ENCODE results near the gene APOBEC3B. TPM values are rescaled to one million over a fixed set of nuclear protein-coding genes. Genes with fewer than 3 reads are reported as not detected.
A peak's percentile ranks its signal among the peaks of the same experiment; 100 is the strongest.

The APOBEC3B gene
- 10 to 100 TPM in 2 of 4 donors, 1 to 10 TPM in 1, not detected in 1; 7.8 to 15.3 (median 10.9) TPM for total RNA-seq

DNA sequence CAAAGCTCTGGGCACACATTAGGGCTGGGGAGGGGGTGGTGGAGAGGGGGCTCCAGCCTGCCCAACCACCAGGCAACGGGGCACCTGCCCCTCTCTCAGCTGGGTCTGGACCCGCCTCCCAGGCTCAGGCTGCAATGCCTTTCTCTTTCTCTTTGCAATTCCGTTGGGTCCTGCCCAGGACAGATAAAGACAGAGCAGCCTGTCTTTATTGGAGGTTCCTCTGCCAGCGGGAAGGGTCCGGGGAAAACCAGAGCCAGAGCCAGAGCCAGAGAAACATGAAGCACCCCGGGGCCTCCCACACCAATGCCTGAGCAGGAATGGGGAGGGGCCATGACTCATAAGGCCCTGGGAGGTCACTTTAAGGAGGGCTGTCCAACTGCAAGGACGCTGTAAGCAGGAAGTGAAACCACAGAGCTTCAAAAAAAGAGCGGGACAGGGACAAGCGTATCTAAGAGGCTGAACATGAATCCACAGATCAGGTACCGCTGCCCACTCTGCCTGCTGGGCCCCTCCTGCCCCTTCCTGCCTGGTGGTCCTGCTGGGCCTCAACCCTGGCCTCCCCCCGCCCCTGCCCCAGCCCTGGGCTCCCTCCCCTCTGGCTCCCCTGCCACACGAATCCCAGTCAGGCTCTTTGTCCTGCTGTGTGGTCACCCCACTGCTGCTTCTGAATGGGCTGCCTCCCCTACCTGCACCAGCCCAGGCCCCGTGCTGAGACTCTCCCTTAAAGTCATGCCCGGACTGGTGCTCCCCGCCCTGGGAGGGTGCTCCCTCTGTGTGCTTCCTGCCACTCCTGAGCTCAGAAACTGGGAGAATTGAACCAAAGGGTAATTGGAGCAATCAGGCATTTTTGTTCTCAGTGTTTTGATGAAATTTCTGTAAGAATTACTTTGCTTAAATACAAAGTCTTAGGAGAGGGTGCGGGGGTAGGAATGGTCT, at the start of gene APOBEC3B:
Gene APOBEC3B (plus strand): TSS at position 356 of the 936 bp plus-strand sequence. CDS start 107 bp downstream, at position 463.
- H3K36me3 ChIP-seq: no peaks in the 10 kb centered on the region
- H3K27me3 ChIP-seq: no peaks in the 10 kb centered on the region
- in situ Hi-C loops (cut with MboI; ENCODE audit: low pct_ligation_motif_present in 1 of 4, low pct_unique_long_range_greater_than_20kb in 1 of 4, low sequenced_read_pairs in 3 of 4) (no loop called here), intact Hi-C loops (cut with DNase I; ENCODE audit: low total_unique reads) (loop anchor here (5.0 kb wide), 1 partner anchor 115 kb away; no protein-coding TSS in a partner anchor)
- H3K9me3 ChIP-seq: no peaks in the 10 kb centered on the region
- peak within 1 kb of the TSS in 3 of 4 donors; percentile 83 to 87 (median 84) for H3K27ac ChIP-seq
- DNase-seq: peak; percentile 92
- 12% methylated on average over 16 of the region's 16 CpGs; no CpG with 5 or more reads in 1 of the 2 donors for WGBS, 2 donors (ENCODE audit: low coverage in 1 of 2)
- TF ChIP-seq, protein P1, sequence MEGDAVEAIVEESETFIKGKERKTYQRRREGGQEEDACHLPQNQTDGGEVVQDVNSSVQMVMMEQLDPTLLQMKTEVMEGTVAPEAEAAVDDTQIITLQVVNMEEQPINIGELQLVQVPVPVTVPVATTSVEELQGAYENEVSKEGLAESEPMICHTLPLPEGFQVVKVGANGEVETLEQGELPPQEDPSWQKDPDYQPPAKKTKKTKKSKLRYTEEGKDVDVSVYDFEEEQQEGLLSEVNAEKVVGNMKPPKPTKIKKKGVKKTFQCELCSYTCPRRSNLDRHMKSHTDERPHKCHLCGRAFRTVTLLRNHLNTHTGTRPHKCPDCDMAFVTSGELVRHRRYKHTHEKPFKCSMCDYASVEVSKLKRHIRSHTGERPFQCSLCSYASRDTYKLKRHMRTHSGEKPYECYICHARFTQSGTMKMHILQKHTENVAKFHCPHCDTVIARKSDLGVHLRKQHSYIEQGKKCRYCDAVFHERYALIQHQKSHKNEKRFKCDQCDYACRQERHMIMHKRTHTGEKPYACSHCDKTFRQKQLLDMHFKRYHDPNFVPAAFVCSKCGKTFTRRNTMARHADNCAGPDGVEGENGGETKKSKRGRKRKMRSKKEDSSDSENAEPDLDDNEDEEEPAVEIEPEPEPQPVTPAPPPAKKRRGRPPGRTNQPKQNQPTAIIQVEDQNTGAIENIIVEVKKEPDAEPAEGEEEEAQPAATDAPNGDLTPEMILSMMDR (IDR thresholded peaks at IDR 0.05): no peak
- TF ChIP-seq POLR2A (IDR thresholded peaks at IDR 0.05) (peak; percentile 53), POLR2AphosphoS5 (IDR thresholded peaks at IDR 0.05) (peak in 2 of 3 donors; percentile 73 to 80)
- H3K4me1 ChIP-seq: peaks cover 0 to 28% (median 13%) of the 10 kb centered on the region in 4 donors
- H3K4me3 ChIP-seq: peak within 1 kb of the TSS in 3 of 4 donors; percentile 1 to 52 (median 23)

DNA sequence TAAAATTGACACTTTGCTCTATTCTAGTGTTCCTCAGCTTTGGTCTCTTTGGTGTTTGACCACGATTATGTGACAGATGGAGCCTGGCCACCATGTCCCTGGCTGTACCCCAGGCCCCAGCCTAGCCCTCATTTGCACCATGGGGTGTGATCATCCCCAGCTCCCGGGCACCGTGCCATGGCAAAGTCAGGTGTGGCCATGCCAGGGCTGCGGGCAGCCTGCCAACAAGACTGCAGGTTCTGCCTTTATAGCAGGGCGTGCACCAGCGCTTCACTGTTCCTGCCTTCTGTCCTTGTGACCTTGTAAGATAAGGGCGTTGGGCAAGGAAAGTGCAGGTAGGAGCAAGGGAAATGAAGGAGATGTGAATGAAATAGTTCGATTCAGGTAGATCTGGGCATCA, 47.1 kb upstream of the APOBEC3B start:
- Histone ChIP-seq H3K27ac (peak overlapping the region; percentile 39 to 70 (median 59)), H3K27me3 (no peaks in the 10 kb centered on the region), H3K9me3 (no peaks in the 10 kb centered on the region), H3K4me1 (peaks cover 0 to 27% (median 15%) of the 10 kb centered on the region in 4 donors), H3K4me3 (no peak overlapping the region), H3K36me3 (no peaks in the 10 kb centered on the region)
- DNase-seq: peak; percentile 99
- WGBS, 2 donors (ENCODE audit: low coverage in 1 of 2): 24 to 42% methylated on average over 8 of the region's 8 CpGs
- in situ Hi-C loops (cut with MboI; ENCODE audit: low pct_ligation_motif_present in 1 of 4, low pct_unique_long_range_greater_than_20kb in 1 of 4, low sequenced_read_pairs in 3 of 4) (no loop called here), intact Hi-C loops (cut with DNase I; ENCODE audit: low total_unique reads) (no loop called here)
- TF ChIP-seq POLR2A (IDR thresholded peaks at IDR 0.05) (peak; percentile 24), EP300 (IDR thresholded peaks at IDR 0.05; ENCODE audit: low read depth) (no peak), POLR2AphosphoS5 (IDR thresholded peaks at IDR 0.05) (peak in 2 of 3 donors; percentile 85 to 89)
- TF ChIP-seq, protein P1 (IDR thresholded peaks at IDR 0.05): no peak

DNA sequence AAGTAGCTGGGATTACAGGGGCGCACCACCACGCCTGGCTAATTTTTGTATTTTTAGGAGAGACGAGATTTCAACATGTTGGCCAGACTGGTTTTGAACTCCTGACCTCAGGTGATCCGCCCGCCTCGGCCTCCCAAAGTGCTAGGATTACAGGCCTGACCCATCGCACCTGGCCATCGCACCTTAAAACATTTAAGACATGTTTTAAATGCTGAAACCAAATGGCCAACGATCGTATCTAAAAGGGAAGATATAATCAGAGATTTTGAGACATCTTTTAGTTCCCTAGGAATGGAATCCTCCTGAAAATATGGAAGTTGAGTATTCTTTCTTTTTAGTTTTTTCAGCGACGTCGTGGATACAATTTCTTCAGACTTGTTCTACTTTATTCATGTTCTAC, 46.5 kb upstream of the APOBEC3B start:
- intact Hi-C loops (cut with DNase I; ENCODE audit: low total_unique reads): no loop called here
- Histone ChIP-seq H3K27me3 (no peaks in the 10 kb centered on the region), H3K9me3 (no peaks in the 10 kb centered on the region), H3K4me3 (no peak overlapping the region), H3K27ac (peak overlapping the region in 3 of 4 donors; percentile 39 to 70 (median 58)), H3K4me1 (peaks cover 0 to 27% (median 15%) of the 10 kb centered on the region in 4 donors), H3K36me3 (no peaks in the 10 kb centered on the region)
- WGBS, 2 donors (ENCODE audit: low coverage in 1 of 2): 67 to 73% methylated on average over 10 to 13 of the region's 13 CpGs
- DNase-seq: no peak
- in situ Hi-C loops (cut with MboI; ENCODE audit: low pct_ligation_motif_present in 1 of 4, low pct_unique_long_range_greater_than_20kb in 1 of 4, low sequenced_read_pairs in 3 of 4): no loop called here
- TF ChIP-seq, protein P1 (IDR thresholded peaks at IDR 0.05): no peak
- TF ChIP-seq POLR2AphosphoS5 (IDR thresholded peaks at IDR 0.05) (no peak), EP300 (IDR thresholded peaks at IDR 0.05; ENCODE audit: low read depth) (no peak), POLR2A (IDR thresholded peaks at IDR 0.05) (no peak)

DNA sequence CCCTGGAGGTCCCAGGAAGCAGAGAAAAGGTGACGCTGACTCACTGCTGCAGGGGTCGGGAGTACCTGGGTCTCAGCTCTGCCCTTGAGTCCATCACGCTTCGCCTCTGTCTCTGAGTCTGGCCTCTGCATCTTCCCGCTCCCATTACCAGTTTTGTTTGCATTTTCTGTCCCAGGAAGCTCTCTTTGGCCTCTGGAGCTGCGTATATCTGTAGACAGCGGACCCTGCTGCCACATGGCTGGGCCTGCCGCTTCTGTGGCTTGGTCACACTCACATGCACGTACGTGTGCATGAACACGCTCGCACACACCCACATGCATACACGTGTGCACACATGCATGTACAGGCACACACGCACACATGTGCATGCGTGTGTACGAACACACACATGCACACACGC, 45.6 kb upstream of the APOBEC3B start:
- 72 to 86% methylated on average over 6 to 16 of the region's 17 CpGs for WGBS, 2 donors (ENCODE audit: low coverage in 1 of 2)
- no peak overlapping the region for H3K27ac ChIP-seq
- H3K27me3 ChIP-seq: peaks cover 2% of the 10 kb centered on the region
- no peaks in the 10 kb centered on the region for H3K36me3 ChIP-seq
- TF ChIP-seq POLR2A (IDR thresholded peaks at IDR 0.05): no peak
- TF ChIP-seq EP300 (IDR thresholded peaks at IDR 0.05; ENCODE audit: low read depth): no peak
- TF ChIP-seq, protein P1 (IDR thresholded peaks at IDR 0.05): no peak
- no peak for TF ChIP-seq POLR2AphosphoS5 (IDR thresholded peaks at IDR 0.05)
- DNase-seq: no peak
- no peak overlapping the region for H3K4me3 ChIP-seq
- no peaks in the 10 kb centered on the region for H3K9me3 ChIP-seq
- peaks cover 0 to 27% (median 15%) of the 10 kb centered on the region in 4 donors for H3K4me1 ChIP-seq
- intact Hi-C loops (cut with DNase I; ENCODE audit: low total_unique reads): no loop called here
- in situ Hi-C loops (cut with MboI; ENCODE audit: low pct_ligation_motif_present in 1 of 4, low pct_unique_long_range_greater_than_20kb in 1 of 4, low sequenced_read_pairs in 3 of 4): no loop called here
